ENCODE results near the gene DGKD.

DGKD gene

GRCh38 chr2:233421091-233421816, 67.0 kb downstream of the DGKD start:
- Histone ChIP-seq H3K4me3 (ENCODE audit: low read depth in 1 of 2, low read length in 1 of 2) (no peak overlapping the region), H3K27ac (no peak overlapping the region), H3K36me3 (peaks cover 20% of the 10 kb centered on the region)

GRCh38 chr2:233422050-233422639, 67.9 kb downstream of the DGKD start:
- no peaks in the 10 kb centered on the region for H3K9me3 ChIP-seq
- H3K4me3 ChIP-seq (ENCODE audit: low read depth in 1 of 2, low read length in 1 of 2) = no peak overlapping the region
- H3K36me3 ChIP-seq = peaks cover 12% of the 10 kb centered on the region
- no peaks in the 10 kb centered on the region for H3K27me3 ChIP-seq
- H3K4me1 ChIP-seq (ENCODE audit: control insufficient read depth in 1 of 2, insufficient read depth in 1 of 2, low read depth in 1 of 2, low read length in 1 of 2) = peaks cover 10 to 20% of the 10 kb centered on the region in 2 experiments
- TF ChIP-seq CTCF (IDR thresholded peaks at IDR 0.05) = no peak
- no peak overlapping the region for H3K27ac ChIP-seq

More at GRCh38 chr2:233421091-233421816, 67.0 kb downstream of the DGKD start:
- H3K27me3 ChIP-seq = no peaks in the 10 kb centered on the region
- peaks cover 10 to 20% of the 10 kb centered on the region in 2 experiments for H3K4me1 ChIP-seq (ENCODE audit: control insufficient read depth in 1 of 2, insufficient read depth in 1 of 2, low read depth in 1 of 2, low read length in 1 of 2)
- no peaks in the 10 kb centered on the region for H3K9me3 ChIP-seq
- TF ChIP-seq CTCF (IDR thresholded peaks at IDR 0.05) = no peak

- no peaks in the 10 kb centered on the region for H3K27me3 ChIP-seq
- no peak overlapping the region for H3K27ac ChIP-seq
- H3K9me3 ChIP-seq = no peaks in the 10 kb centered on the region
- no peak for TF ChIP-seq CTCF (IDR thresholded peaks at IDR 0.05)
- peaks cover 17% of the 10 kb centered on the region for H3K36me3 ChIP-seq
- peaks cover 10 to 20% of the 10 kb centered on the region in 2 experiments for H3K4me1 ChIP-seq (ENCODE audit: control insufficient read depth in 1 of 2, insufficient read depth in 1 of 2, low read depth in 1 of 2, low read length in 1 of 2)
- no peak overlapping the region for H3K4me3 ChIP-seq (ENCODE audit: low read depth in 1 of 2, low read length in 1 of 2)
Observed at GRCh38 chr2:233422649-233423551, 68.6 kb downstream of the DGKD start.

GRCh38 chr2:233423552-233423860, 69.2 kb downstream of the DGKD start:
- Histone ChIP-seq H3K9me3 (no peaks in the 10 kb centered on the region), H3K27ac (no peak overlapping the region), H3K27me3 (no peaks in the 10 kb centered on the region), H3K4me3 (ENCODE audit: low read depth in 1 of 2, low read length in 1 of 2) (no peak overlapping the region), H3K36me3 (peaks cover 23% of the 10 kb centered on the region), H3K4me1 (ENCODE audit: control insufficient read depth in 1 of 2, insufficient read depth in 1 of 2, low read depth in 1 of 2, low read length in 1 of 2) (peaks cover 9 to 18% of the 10 kb centered on the region in 2 experiments)
- TF ChIP-seq CTCF (IDR thresholded peaks at IDR 0.05) = no peak

- Histone ChIP-seq H3K4me3 (ENCODE audit: low read depth in 1 of 2, low read length in 1 of 2) (no peak overlapping the region), H3K27ac (no peak overlapping the region), H3K9me3 (no peaks in the 10 kb centered on the region), H3K36me3 (peaks cover 24% of the 10 kb centered on the region), H3K4me1 (ENCODE audit: control insufficient read depth in 1 of 2, insufficient read depth in 1 of 2, low read depth in 1 of 2, low read length in 1 of 2) (peaks cover under 1 to 9% of the 10 kb centered on the region in 2 experiments), H3K27me3 (no peaks in the 10 kb centered on the region)
- no peak for TF ChIP-seq CTCF (IDR thresholded peaks at IDR 0.05)
Observed at GRCh38 chr2:233424154-233424951, 70.1 kb downstream of the DGKD start.
